H1 (cell line): ENCODE data around the gene RGS6. TPM values are rescaled to one million over a fixed set of nuclear protein-coding genes. Genes with fewer than 3 reads are reported as not detected.

Experiments
- CTCF ChIA-PET: fragments of 300-600 bp; sonication (Branson Sonifier 250); formaldehyde crosslinking; loops from one replicate; lab custom pipeline; 2021; ENCODE audit not compliant: partially characterized antibody; lab: Charles Lee
- POLR2A ChIA-PET: fragments of 300-600 bp; sonication (Branson Sonifier 250); formaldehyde crosslinking; loops from one replicate; lab custom pipeline; 2021; ENCODE audit warnings: inconsistent platforms; ENCODE audit not compliant: partially characterized antibody; lab: Charles Lee
- DNase-seq, 2 experiments: peaks; one replicate each; pipeline versions ENCODE4 v3.0.0 to v3.0.0-alpha.2; 2010 to 2022; ENCODE audit warnings: low spot score in 2 of 2, low read depth in 1 of 2, mixed read lengths in 1 of 2
- FAIRE-seq: peaks from 2 replicates; lab custom pipeline; 2011; peaks lifted over from hg19 to GRCh38; lab: Jason Lieb, UNC
- H2AFZ ChIP-seq: 2 replicates; pipeline ENCODE4 v1.8.1; 2012; ENCODE audit warnings: low read length, inconsistent platforms
- H2AK5ac ChIP-seq: 2 replicates; pipeline ENCODE4 v1.6.1; 2013; ENCODE audit warnings: low read depth, low read length
- H2BK120ac ChIP-seq: replicated peaks from 2 replicates; pipeline ENCODE3; 2013; ENCODE audit warnings: low read depth, low read length, inconsistent platforms
- H2BK12ac ChIP-seq: 2 replicates; pipeline ENCODE4 v1.6.1; 2013; ENCODE audit warnings: low read depth, low read length
- H2BK15ac ChIP-seq: 2 replicates; pipeline ENCODE4 v1.6.1; 2013; ENCODE audit warnings: low read length
- H2BK20ac ChIP-seq: 2 replicates; pipeline ENCODE4 v1.6.1; 2013; ENCODE audit warnings: low read length
- H2BK5ac ChIP-seq: 2 replicates; pipeline ENCODE4 v1.6.1; 2013; ENCODE audit warnings: low read depth, low read length
- H3K14ac ChIP-seq: 2 replicates; pipeline ENCODE4 v1.6.1; 2013; ENCODE audit warnings: inconsistent platforms; ENCODE audit not compliant: insufficient read length
- H3K18ac ChIP-seq: 2 replicates; pipeline ENCODE4 v1.6.1; 2013; ENCODE audit warnings: low read length; ENCODE audit errors: extremely low read depth
- H3K23ac ChIP-seq: 2 replicates; pipeline ENCODE4 v1.6.1; 2013; ENCODE audit warnings: inconsistent platforms; ENCODE audit not compliant: insufficient read length
- H3K23me2 ChIP-seq: 2 replicates; pipeline ENCODE4 v1.6.1; 2013; ENCODE audit warnings: low read depth, low read length
- H3K27ac ChIP-seq: 2 replicates; pipeline ENCODE4 v1.6.1; 2011; ENCODE audit warnings: low read depth, low read length, inconsistent platforms
- H3K27me3 ChIP-seq, 4 experiments: replicated peaks in 1 of 4; 1 replicate in 1 of 4; 2 replicates in 3 of 4; pipeline versions ENCODE4 v1.6.1 to v1.8.1; 2011 to 2013; ENCODE audit warnings: low read length in 3 of 4, mild to moderate bottlenecking in 3 of 4, inconsistent platforms in 2 of 4, mixed read lengths in 2 of 4, moderate library complexity in 1 of 4; ENCODE audit not compliant: control insufficient read depth in 3 of 4, insufficient read depth in 3 of 4; ENCODE audit errors: extremely low read depth in 1 of 4
- H3K36me3 ChIP-seq, 4 experiments: 2 replicates each; pipeline versions ENCODE4 v1.6.1 to v1.8.1; 2011 to 2013; ENCODE audit warnings: mild to moderate bottlenecking in 4 of 4, low read length in 3 of 4, moderate library complexity in 2 of 4, control low read depth in 1 of 4, inconsistent platforms in 1 of 4; ENCODE audit not compliant: insufficient read depth in 4 of 4, control insufficient read depth in 2 of 4
- H3K4ac ChIP-seq: replicated peaks from 2 replicates; pipeline ENCODE3; 2013; ENCODE audit warnings: low read length, low read depth, mixed read lengths, inconsistent platforms; ENCODE audit not compliant: insufficient read length
- H3K4me1 ChIP-seq, 4 experiments: replicated peaks in 1 of 4; 1 replicate in 1 of 4; 2 replicates in 3 of 4; pipeline versions ENCODE4 v1.6.1 to v1.8.1; 2011 to 2013; ENCODE audit warnings: low read length in 3 of 4, inconsistent platforms in 2 of 4, mixed read lengths in 1 of 4; ENCODE audit not compliant: insufficient read depth in 4 of 4, control insufficient read depth in 3 of 4
- H3K4me2 ChIP-seq, 2 experiments: 2 replicates each; pipeline versions ENCODE4 v1.6.1 to v1.8.1; 2011 to 2013; ENCODE audit warnings: low read depth in 2 of 2, low read length in 2 of 2, control low read depth in 1 of 2, inconsistent platforms in 1 of 2, mild to moderate bottlenecking in 1 of 2; ENCODE audit not compliant: insufficient read depth in 1 of 2
- H3K4me3 ChIP-seq, 4 experiments: fragments of 200-600, 300-600 bp in 1 of 4; sonication (generic), shearing (Covaris generic), sonication (Bioruptor Twin) in 1 of 4; 2 replicates each; pipeline versions ENCODE4 v1.5.1 to v1.8.1; 2011 to 2016; ENCODE audit warnings: low read length in 4 of 4, low read depth in 3 of 4, control low read depth in 2 of 4, inconsistent platforms in 2 of 4, mild to moderate bottlenecking in 2 of 4, mixed read lengths in 1 of 4, moderate library complexity in 1 of 4; ENCODE audit not compliant: insufficient read depth in 2 of 4; ENCODE audit errors: extremely low read depth in 1 of 4
- H3K56ac ChIP-seq: replicated peaks from 2 replicates; pipeline ENCODE3; 2013; ENCODE audit warnings: low read depth, mild to moderate bottlenecking, mixed read lengths, low read length, inconsistent platforms; ENCODE audit not compliant: insufficient read length
- H3K79me1 ChIP-seq: 2 replicates; pipeline ENCODE4 v1.6.1; 2013; ENCODE audit warnings: low read depth, low read length, control low read depth
- H3K79me2 ChIP-seq, 2 experiments: 2 replicates each; pipeline versions ENCODE4 v1.6.1 to v1.8.1; 2012 to 2013; ENCODE audit warnings: low read length in 2 of 2, mild to moderate bottlenecking in 2 of 2, inconsistent platforms in 1 of 2; ENCODE audit not compliant: insufficient read depth in 2 of 2, control insufficient read depth in 1 of 2
- H3K9ac ChIP-seq, 4 experiments: replicated peaks in 1 of 4; 1 replicate in 1 of 4; 2 replicates in 3 of 4; pipeline versions ENCODE4 v1.6.1 to v1.8.1; 2011 to 2013; ENCODE audit warnings: low read depth in 3 of 4, low read length in 3 of 4, control low read depth in 2 of 4, mild to moderate bottlenecking in 2 of 4, moderate library complexity in 2 of 4, inconsistent platforms in 1 of 4; ENCODE audit errors: extremely low read depth in 1 of 4
- H3K9me3 ChIP-seq, 2 experiments: 2 replicates each; pipeline versions ENCODE4 v1.6.1 to v1.8.1; 2012 to 2013; ENCODE audit warnings: mild to moderate bottlenecking in 2 of 2, moderate library complexity in 2 of 2, control low read depth in 1 of 2, inconsistent platforms in 1 of 2, low read depth in 1 of 2, low read length in 1 of 2, mixed read lengths in 1 of 2; ENCODE audit not compliant: insufficient read depth in 2 of 2
- H4K20me1 ChIP-seq, 2 experiments: replicated peaks in 1 of 2; 2 replicates each; pipeline versions ENCODE3 to v1.8.1; 2011 to 2013; ENCODE audit warnings: inconsistent platforms in 2 of 2, low read length in 2 of 2, mild to moderate bottlenecking in 1 of 2; ENCODE audit not compliant: insufficient read depth in 2 of 2, control insufficient read depth in 1 of 2
- H4K5ac ChIP-seq: 2 replicates; pipeline ENCODE4 v1.6.1; 2013; ENCODE audit warnings: low read length, low read depth, mixed read lengths, inconsistent platforms; ENCODE audit not compliant: insufficient read length
- H4K8ac ChIP-seq: 2 replicates; pipeline ENCODE4 v1.8.0; 2013; ENCODE audit warnings: mild to moderate bottlenecking, moderate library complexity, low read length, inconsistent platforms; ENCODE audit not compliant: insufficient read depth; ENCODE audit errors: extremely low read depth
- H4K91ac ChIP-seq: replicated peaks from 2 replicates; pipeline ENCODE3; 2013; ENCODE audit warnings: low read length, mixed read lengths, inconsistent platforms; ENCODE audit not compliant: insufficient read length
- ATF3 ChIP-seq: IDR thresholded peaks from 2 replicates; pipeline ENCODE4 v1.6.1; 2011; ENCODE audit warnings: low read depth, mild to moderate bottlenecking, low read length; ENCODE audit not compliant: insufficient read depth
- CTBP2 ChIP-seq: IDR thresholded peaks from 2 replicates; pipeline ENCODE4 v1.7.0; 2011; ENCODE audit warnings: borderline replicate concordance, mild to moderate bottlenecking, moderate library complexity, mixed read lengths, low read length; ENCODE audit not compliant: insufficient read depth, insufficient read length
- EP300 ChIP-seq, 2 experiments: IDR thresholded peaks; 1 replicate in 1 of 2; 2 replicates in 1 of 2; pipeline ENCODE4 v1.6.1; 2011 to 2012; ENCODE audit warnings: low read depth in 2 of 2, low read length in 2 of 2, mild to moderate bottlenecking in 2 of 2, borderline replicate concordance in 1 of 2, inconsistent platforms in 1 of 2, moderate library complexity in 1 of 2
- EZH2 ChIP-seq: fragments of 200-600 bp; sonication (generic); IDR thresholded peaks from 2 replicates; pipeline ENCODE4 v1.7.1; 2012; ENCODE audit warnings: low read depth, mild to moderate bottlenecking, moderate library complexity, low read length, inconsistent platforms; ENCODE audit not compliant: severe bottlenecking
- HDAC6 ChIP-seq: IDR thresholded peaks from one replicate; pipeline ENCODE4 v1.7.1; 2012; ENCODE audit warnings: low read depth, mild to moderate bottlenecking, inconsistent platforms, low read length, moderate library complexity
- NRF1 ChIP-seq: IDR thresholded peaks from 2 replicates; pipeline ENCODE4 v1.6.1; 2011; ENCODE audit warnings: mild to moderate bottlenecking, low read depth, low read length, improper control_type of control experiment
- SAP30 ChIP-seq: fragments of 300-600 bp; sonication (generic); IDR thresholded peaks from 2 replicates; pipeline ENCODE4 v1.7.1; 2012; ENCODE audit warnings: low read length, moderate library complexity, mild to moderate bottlenecking, inconsistent platforms; ENCODE audit not compliant: insufficient read depth, insufficient replicate concordance
- SP1 ChIP-seq: IDR thresholded peaks from 2 replicates; pipeline ENCODE4 v1.6.1; 2011; ENCODE audit warnings: low read depth, low read length
- WGBS, 2 experiments: shearing (Covaris generic) in 1 of 2; methylation state at CpG; one replicate each; pipeline versions ENCODE4 v1.1.6 to v1.1.7; 2013 to 2015; ENCODE audit warnings: low lambda C conversion rate in 2 of 2, mixed read lengths in 2 of 2, inconsistent platforms in 1 of 2, low coverage in 1 of 2, missing lambda C conversion rate in 1 of 2; ENCODE audit not compliant: insufficient replicate concordance in 2 of 2, insufficient coverage in 1 of 2, insufficient read length in 1 of 2; ENCODE audit errors: extremely low coverage in 1 of 2, missing lambda C conversion rate in 1 of 2; 5-methylcytosine and 5-hydroxymethylcytosine counted together
- long read RNA-seq, 2 experiments: library from RNA in 1 of 2; library from capped mRNA in 1 of 2; stranded (forward); transcript quantifications; one replicate each; pipeline ENCODE4 v2.0.0, GENCODE V29; 2021; ENCODE audit warnings: inconsistent platforms in 1 of 2
- polyA minus RNA-seq, 3 experiments: library from RNA; depleted of rRNA, polyadenylated mRNA; stranded (reverse); fragments of >200 nt; gene quantifications; 1 replicate in 2 of 3; 2 replicates in 1 of 3; pipeline ENCODE4 v1.2.3, GENCODE V29; 2011
- polyA plus RNA-seq, 7 experiments: library from polyadenylated mRNA; depleted of rRNA in 3 of 7; stranded (reverse) in 5 of 7; unstranded in 2 of 7; fragments of >200 nt in 5 of 7; fragments of 200-250 nt in 2 of 7; gene quantifications; 1 replicate in 5 of 7; 2 replicates in 1 of 7; 4 replicates in 1 of 7; pipeline versions ENCODE4 v1.2.1 to v1.2.3, GENCODE V29; 2011 to 2013; ENCODE audit warnings: missing spikeins in 2 of 7, mixed read lengths in 2 of 7
- total RNA-seq: library from RNA; stranded (reverse); fragmentation: NEBNext Ultra II Directional; extraction: Animal tissue kit (Norgen Biotek cat#: 25700); gene quantifications from 2 replicates; pipeline ENCODE4 v1.2.1, GENCODE V29; 2021

RGS6 gene
- total RNA-seq (0.63 and 1.1 TPM in 2 replicates), polyA plus RNA-seq (2011; rRNA removed) (0.26 and 0.33 TPM in 2 replicates), polyA minus RNA-seq (2011; rRNA and poly(A)+ RNA removed) (0.49 and 0.91 TPM in 2 replicates)
- 0.57 TPM for polyA plus RNA-seq (2011; cell fraction: cytosol; rRNA removed)
- polyA plus RNA-seq (2011; cell fraction: nucleus; rRNA removed): 1.3 TPM
- 0.51 to 0.97 TPM (median 0.59 TPM) in 4 replicates for polyA plus RNA-seq (2012, experiment 1 of 2)
- 0.72 TPM for polyA plus RNA-seq (2012, experiment 2 of 2)
- polyA plus RNA-seq (2013, experiment 1 of 2): 0.59 TPM
- polyA plus RNA-seq (2013, experiment 2 of 2): 0.53 TPM
- 1.0 TPM for polyA minus RNA-seq (2011; cell fraction: cytosol; rRNA and poly(A)+ RNA removed)
- 3.1 TPM for polyA minus RNA-seq (2011; cell fraction: nucleus; rRNA and poly(A)+ RNA removed)
- long read RNA-seq, experiment 1: 0 reads
- long read RNA-seq, experiment 2, partial matches to known transcripts: 0 of 1 reads
- long read RNA-seq, experiment 2, other reads (novel, unspliced or antisense): 1 of 1 reads

- WGBS, 2 experiments: 2% methylated on average over 27 of the region's 92 CpGs; no CpG with 5 or more reads in 1 of the 2 experiments
- peaks cover 7 to 46% (median 26%) of the 10 kb centered on the region in 4 experiments for H3K27me3 ChIP-seq
- peak within 1 kb of the TSS; percentile 86 for H2AFZ ChIP-seq
- no peak within 1 kb of the TSS for H2BK15ac ChIP-seq
- no peak within 1 kb of the TSS for H3K23ac ChIP-seq
- H3K23me2 ChIP-seq: peaks cover 7% of the 10 kb centered on the region
- H4K91ac ChIP-seq: no peak within 1 kb of the TSS
- no peak within 1 kb of the TSS for H2AK5ac ChIP-seq
- H2BK12ac ChIP-seq: no peak within 1 kb of the TSS; the same call in 1 of the 2 replicates
- H3K18ac ChIP-seq: no peak within 1 kb of the TSS; the same call in 1 of the 2 replicates
- no peak within 1 kb of the TSS for H3K14ac ChIP-seq
- ChIA-PET POLR2A (no interaction called here), CTCF (interaction anchor here (0.6 to 2.6 kb wide), 17 partner anchors 12 to 794 kb away, joined by 3 to 9 read pairs (median 3); no protein-coding TSS in a partner anchor)
- H2BK5ac ChIP-seq: no peak within 1 kb of the TSS
- peaks cover 0 to 2% of the 10 kb centered on the region in 2 experiments for H4K20me1 ChIP-seq
- no peaks in the 10 kb centered on the region for H3K36me3 ChIP-seq
- peak within 1 kb of the TSS; percentile 74; the same call in 1 of the 2 replicates for H4K8ac ChIP-seq
- peak within 1 kb of the TSS; percentile 98 to 99 for H3K4me2 ChIP-seq
- H3K9me3 ChIP-seq: no peaks in the 10 kb centered on the region
- H2BK20ac ChIP-seq: no peak within 1 kb of the TSS
- no peaks in the 10 kb centered on the region for H3K79me2 ChIP-seq
- H3K4ac ChIP-seq: no peak within 1 kb of the TSS
- H3K56ac ChIP-seq: no peak within 1 kb of the TSS
- no peak within 1 kb of the TSS for H4K5ac ChIP-seq
- peak; percentile 72 to 82 for DNase-seq
- FAIRE-seq: no peak
- H3K27ac ChIP-seq: no peak within 1 kb of the TSS
- peak within 1 kb of the TSS in 3 of 4 experiments; percentile 10 to 56 (median 53); a peak in 5 of 7 replicates for H3K9ac ChIP-seq
- H3K4me1 ChIP-seq: peaks cover 0 to 9% (median 1%) of the 10 kb centered on the region in 4 experiments; a peak in 3 of 7 replicates
- peak within 1 kb of the TSS; percentile 35 to 71 (median 63) for H3K4me3 ChIP-seq
- H3K79me1 ChIP-seq: no peaks in the 10 kb centered on the region
- H2BK120ac ChIP-seq: no peak within 1 kb of the TSS
- TF ChIP-seq HDAC6: no peak
- no peak for TF ChIP-seq NRF1
- TF ChIP-seq SAP30: no peak
- TF ChIP-seq ATF3: no peak
- TF ChIP-seq EP300 (IDR thresholded peaks at IDR 0.05; ENCODE audit: borderline replicate concordance in 1 of 2, low read depth in 2 of 2, low read length in 2 of 2): no peak
- TF ChIP-seq EZH2: no peak
- no peak for TF ChIP-seq SP1
- TF ChIP-seq CTBP2: peak; percentile 75
These were observed at the start of gene RGS6 for GRCh38 chr14:71932229-71932981. RGS6 (plus strand) TSS chr14:71932429.
